ENCODE data around the gene SNTG2.
"Not testable (repeated sequence)": the region's sequence is repeated elsewhere in the genome, so short reads cannot be mapped to it uniquely, and the experiment has no call there.

Gene SNTG2

DNA sequence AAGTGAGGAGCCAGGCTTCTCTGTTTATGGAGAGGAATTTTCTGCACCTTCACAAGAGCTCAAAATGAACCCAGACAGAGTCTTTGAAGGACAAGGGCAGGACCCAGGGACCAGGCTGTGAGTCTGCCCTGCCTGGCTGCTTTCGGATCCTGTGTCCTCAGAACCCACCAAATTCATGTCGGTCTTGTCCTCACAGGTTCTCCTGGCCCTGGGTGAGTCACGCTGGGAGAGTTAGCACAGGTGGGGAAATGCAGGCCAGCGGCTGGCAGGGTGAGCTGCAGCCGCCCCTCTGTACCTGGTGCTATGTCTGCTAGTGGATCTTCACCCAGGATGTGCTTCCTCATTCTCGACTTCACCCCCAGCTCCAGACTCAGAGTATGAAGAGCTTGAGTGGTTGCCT is 426.8 kb downstream of the SNTG2 start:
- H3K27ac ChIP-seq: no peak overlapping the region
- TF ChIP-seq EZH2 (IDR thresholded peaks at IDR 0.05): no peak
- TF ChIP-seq FOXP2 (optimal IDR thresholded peaks at IDR 0.05; ENCODE audit: control extremely low read depth, extremely low read length, insufficient read depth): no peak
- TF ChIP-seq POLR2AphosphoS5 (IDR thresholded peaks at IDR 0.05; ENCODE audit: borderline replicate concordance, low read depth, low read length): no peak
- H3K4me3 ChIP-seq: no peak overlapping the region
- DNase-seq (ENCODE audit: low read depth, low spot score): no peak
- H3K36me3 ChIP-seq (ENCODE audit: insufficient read depth, low read length): no peaks in the 10 kb centered on the region
- H3K9me3 ChIP-seq (ENCODE audit: low read depth, low read length): no peaks in the 10 kb centered on the region
- no peak overlapping the region for H3K9ac ChIP-seq (ENCODE audit: insufficient read length)

DNA sequence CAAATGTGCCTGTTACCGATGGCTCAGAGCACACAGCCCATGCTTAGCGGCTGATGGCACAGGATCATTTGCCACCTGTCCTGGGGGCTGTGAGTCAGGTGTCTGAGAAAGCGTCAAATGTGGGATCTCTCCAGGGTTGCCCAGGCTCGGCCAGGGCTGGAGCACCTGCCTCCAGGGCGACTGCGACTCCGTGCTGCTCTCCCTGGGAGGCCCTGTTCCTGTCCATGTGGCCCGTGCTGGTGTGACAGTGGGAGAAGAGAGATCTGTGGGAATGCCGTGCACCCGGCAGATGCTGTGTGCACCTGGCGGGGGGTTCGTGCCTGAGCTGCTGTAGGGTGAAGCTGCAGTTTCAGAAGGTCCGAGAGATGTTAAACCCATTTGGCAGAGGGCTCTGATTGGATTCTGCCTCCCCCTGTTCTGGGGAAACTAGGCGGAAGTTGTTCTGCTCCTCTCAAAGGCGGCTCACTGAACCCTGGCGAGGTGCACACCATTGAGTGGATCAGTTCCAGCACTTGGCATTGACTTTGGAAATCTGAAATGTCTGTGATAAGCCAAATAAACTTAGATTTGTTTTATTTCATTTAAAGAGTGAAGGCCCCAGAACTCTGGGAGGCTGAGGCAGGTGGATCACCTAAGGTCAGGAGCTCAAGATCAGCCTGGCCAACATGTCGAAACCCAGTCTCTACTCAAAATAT is 428.0 kb downstream of the SNTG2 start:
- no peaks in the 10 kb centered on the region for H3K9me3 ChIP-seq (ENCODE audit: low read depth, low read length)
- no peaks in the 10 kb centered on the region for H3K36me3 ChIP-seq (ENCODE audit: insufficient read depth, low read length)
- H3K27ac ChIP-seq: no peak overlapping the region
- H3K9ac ChIP-seq (ENCODE audit: insufficient read length): no peak overlapping the region
- no peak for DNase-seq (ENCODE audit: low read depth, low spot score)
- no peak overlapping the region for H3K4me3 ChIP-seq
- TF ChIP-seq FOXP2 (optimal IDR thresholded peaks at IDR 0.05; ENCODE audit: control extremely low read depth, extremely low read length, insufficient read depth) (no peak), EZH2 (IDR thresholded peaks at IDR 0.05) (no peak), POLR2AphosphoS5 (IDR thresholded peaks at IDR 0.05; ENCODE audit: borderline replicate concordance, low read depth, low read length) (no peak)

DNA sequence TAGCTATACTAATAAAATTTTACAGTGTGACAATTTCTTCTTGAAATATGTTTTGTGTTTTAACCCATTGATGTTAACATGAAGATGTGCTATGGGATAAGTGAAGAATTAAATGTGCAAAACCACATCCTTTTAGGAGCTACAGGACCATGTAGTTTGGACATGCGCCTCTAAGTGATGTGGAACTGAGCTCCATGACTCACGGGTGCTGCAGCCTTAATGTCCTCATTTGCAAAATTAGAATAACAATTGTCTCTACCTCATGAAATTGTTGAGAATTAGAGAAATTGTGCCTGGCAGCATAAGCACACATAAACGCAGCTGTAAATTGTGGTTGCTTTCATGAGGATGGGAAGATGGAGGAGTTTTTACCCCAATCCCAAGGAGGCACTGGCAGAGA is 431.0 kb downstream of the SNTG2 start:
- no peak overlapping the region for H3K9ac ChIP-seq (ENCODE audit: insufficient read length)
- H3K27ac ChIP-seq: no peak overlapping the region
- H3K36me3 ChIP-seq (ENCODE audit: insufficient read depth, low read length): no peaks in the 10 kb centered on the region
- H3K9me3 ChIP-seq (ENCODE audit: low read depth, low read length): no peaks in the 10 kb centered on the region
- no peak for DNase-seq (ENCODE audit: low read depth, low spot score)
- TF ChIP-seq EZH2 (IDR thresholded peaks at IDR 0.05) (no peak), POLR2AphosphoS5 (IDR thresholded peaks at IDR 0.05; ENCODE audit: borderline replicate concordance, low read depth, low read length) (no peak), FOXP2 (optimal IDR thresholded peaks at IDR 0.05; ENCODE audit: control extremely low read depth, extremely low read length, insufficient read depth) (no peak)
- H3K4me3 ChIP-seq: no peak overlapping the region

DNA sequence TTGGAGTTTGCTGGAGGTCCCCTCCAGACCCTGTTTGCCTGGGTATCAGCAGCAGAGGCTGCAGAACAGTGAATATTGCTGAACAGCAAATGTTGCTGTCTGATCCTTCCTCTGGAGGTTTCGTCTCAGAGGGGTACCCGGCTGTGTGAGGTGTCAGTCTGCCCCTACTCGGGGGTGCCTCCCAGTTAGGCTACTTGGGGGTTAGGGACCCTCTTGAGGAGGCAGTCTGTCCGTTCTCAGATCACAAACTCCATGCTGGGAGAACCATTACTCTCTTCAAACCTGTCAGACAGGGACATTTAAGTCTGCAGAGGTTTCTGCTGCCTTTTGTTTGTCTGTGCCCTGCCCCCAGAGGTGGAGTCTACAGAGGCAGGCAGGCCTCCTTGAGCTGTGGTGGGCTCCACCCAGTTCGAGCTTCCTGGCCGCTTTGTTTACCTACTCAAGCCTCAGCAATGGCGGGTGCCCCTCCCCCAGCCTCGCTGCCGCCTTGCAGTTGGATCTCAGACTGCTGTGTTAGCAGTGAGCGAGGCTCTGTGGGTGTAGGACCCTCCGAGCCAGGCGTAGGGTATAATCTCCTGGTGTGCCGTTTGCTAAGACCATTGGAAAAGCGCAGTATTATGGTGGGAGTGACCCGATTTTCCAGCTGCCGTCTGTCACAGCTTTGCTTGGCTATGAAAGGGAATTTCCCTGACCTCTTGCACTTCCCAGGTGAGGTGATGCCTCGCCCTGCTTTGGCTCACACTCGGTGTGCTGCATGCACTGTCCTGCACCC is 437.5 kb downstream of the SNTG2 start:
- H3K4me3 ChIP-seq; H3K27ac ChIP-seq; H3K9me3 ChIP-seq (ENCODE audit: low read depth, low read length); H3K36me3 ChIP-seq (ENCODE audit: insufficient read depth, low read length); DNase-seq (ENCODE audit: low read depth, low spot score); H3K9ac ChIP-seq (ENCODE audit: insufficient read length): not testable (repeated sequence)

DNA sequence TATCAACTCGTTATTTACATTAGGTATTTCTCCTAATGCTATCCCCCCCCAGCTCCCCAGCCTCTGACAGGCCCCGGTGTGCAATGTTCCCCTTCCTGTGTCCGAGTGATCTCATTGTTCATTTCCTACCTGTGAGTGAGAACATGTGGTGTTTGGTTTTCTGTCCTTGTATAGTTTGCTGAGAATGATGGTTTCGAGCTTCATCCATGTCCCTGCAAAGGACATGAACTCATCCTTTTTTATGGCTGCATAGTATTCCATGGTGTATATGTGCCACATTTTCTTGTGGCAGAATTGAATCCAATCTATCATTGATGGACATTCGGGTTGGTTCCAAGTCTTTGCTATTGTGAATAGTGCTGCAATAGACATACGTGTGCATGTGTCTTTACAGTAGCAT is 439.5 kb downstream of the SNTG2 start:
- not testable (repeated sequence) for H3K9ac ChIP-seq (ENCODE audit: insufficient read length); DNase-seq (ENCODE audit: low read depth, low spot score); H3K27ac ChIP-seq; H3K4me3 ChIP-seq; H3K9me3 ChIP-seq (ENCODE audit: low read depth, low read length); H3K36me3 ChIP-seq (ENCODE audit: insufficient read depth, low read length)

DNA sequence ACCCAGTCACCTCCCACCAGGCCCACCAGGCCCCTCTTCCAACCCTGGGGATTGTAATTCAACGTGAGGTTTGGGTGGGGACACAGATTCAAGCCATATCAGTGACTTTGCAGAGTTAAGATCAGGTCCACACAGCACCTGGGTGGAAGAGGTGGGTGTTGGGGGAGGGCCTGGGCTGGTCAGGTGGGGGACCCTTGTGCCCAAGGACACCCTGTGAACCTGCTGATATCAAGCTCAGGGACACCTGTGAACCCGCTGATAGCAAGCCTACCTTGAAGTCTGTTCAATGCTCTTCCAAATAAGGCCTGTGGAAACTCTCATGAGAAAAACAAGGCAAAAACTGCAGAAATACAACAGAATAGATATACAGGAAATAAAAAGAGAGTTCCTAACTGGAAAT is 442.7 kb downstream of the SNTG2 start:
- no peaks in the 10 kb centered on the region for H3K9me3 ChIP-seq (ENCODE audit: low read depth, low read length)
- H3K4me3 ChIP-seq: no peak overlapping the region

DNA sequence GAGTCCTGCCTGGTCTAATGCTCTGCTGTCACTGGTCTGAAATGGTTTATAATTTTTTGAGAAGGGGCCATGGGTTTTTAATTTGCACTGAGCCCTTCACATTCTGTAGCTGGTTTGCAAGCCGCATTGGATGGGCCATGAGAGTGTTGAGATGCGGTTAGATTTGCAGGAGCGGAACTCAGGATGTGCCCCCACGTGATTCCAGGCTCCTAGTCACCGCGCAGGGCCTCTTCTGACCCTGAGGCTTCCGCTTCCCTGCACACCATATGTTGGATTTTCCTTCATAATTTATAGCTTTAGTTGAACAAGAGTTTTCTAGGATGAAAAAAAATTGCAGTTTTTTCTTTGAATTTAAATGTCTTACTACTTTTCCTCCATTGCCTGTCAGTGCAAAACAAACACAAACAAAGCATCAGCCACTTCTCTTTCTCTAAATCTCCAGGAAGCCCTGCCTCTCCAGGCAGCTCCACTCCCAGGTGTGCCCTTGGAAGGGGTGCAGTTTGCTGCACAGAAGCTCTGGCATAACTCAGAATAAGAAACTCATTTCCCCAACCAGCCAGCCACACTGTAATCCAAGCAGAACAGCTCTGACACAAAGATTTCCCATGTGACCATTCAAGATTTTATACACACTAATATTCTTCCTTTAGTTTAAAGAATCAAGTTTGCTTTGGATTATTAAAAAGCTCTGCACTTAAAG is 444.2 kb downstream of the SNTG2 start:
- DNase-seq (ENCODE audit: low read depth, low spot score): no peak
- Histone ChIP-seq H3K9ac (ENCODE audit: insufficient read length) (no peak overlapping the region), H3K36me3 (ENCODE audit: insufficient read depth, low read length) (no peaks in the 10 kb centered on the region), H3K4me3 (no peak overlapping the region), H3K9me3 (ENCODE audit: low read depth, low read length) (no peaks in the 10 kb centered on the region), H3K27ac (no peak overlapping the region)
- TF ChIP-seq FOXP2 (optimal IDR thresholded peaks at IDR 0.05; ENCODE audit: control extremely low read depth, extremely low read length, insufficient read depth) (no peak), EZH2 (IDR thresholded peaks at IDR 0.05) (no peak), POLR2AphosphoS5 (IDR thresholded peaks at IDR 0.05; ENCODE audit: borderline replicate concordance, low read depth, low read length) (no peak)

More for the DNA sequence above, 442.7 kb downstream of the SNTG2 start:
- no peaks in the 10 kb centered on the region for H3K36me3 ChIP-seq (ENCODE audit: insufficient read depth, low read length)
- no peak for TF ChIP-seq POLR2AphosphoS5 (IDR thresholded peaks at IDR 0.05; ENCODE audit: borderline replicate concordance, low read depth, low read length)
- no peak for TF ChIP-seq EZH2 (IDR thresholded peaks at IDR 0.05)
- TF ChIP-seq FOXP2 (optimal IDR thresholded peaks at IDR 0.05; ENCODE audit: control extremely low read depth, extremely low read length, insufficient read depth): no peak
- DNase-seq (ENCODE audit: low read depth, low spot score): no peak
- no peak overlapping the region for H3K27ac ChIP-seq
- no peak overlapping the region for H3K9ac ChIP-seq (ENCODE audit: insufficient read length)

DNA sequence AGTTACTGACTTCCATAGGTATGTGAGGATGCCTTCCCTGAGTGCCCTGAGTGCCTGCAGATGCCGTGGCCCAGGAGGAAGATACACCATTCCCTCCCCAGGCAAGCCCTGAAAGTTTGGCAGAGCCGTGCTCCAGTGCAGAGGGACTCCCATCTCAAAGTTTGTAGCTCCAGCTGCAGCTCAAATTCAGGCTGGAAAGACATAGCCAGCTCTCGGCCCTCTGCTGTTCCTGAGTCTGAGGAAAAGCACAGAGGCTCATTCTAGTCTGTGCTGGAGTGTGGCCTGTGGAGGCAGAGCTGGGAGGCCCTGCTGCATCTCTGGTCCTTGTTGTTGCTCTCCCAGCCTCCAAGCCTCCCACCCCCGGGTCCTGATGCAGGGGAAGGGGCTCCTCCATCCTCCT is 446.7 kb downstream of the SNTG2 start:
- H3K36me3 ChIP-seq (ENCODE audit: insufficient read depth, low read length): no peaks in the 10 kb centered on the region
- H3K9ac ChIP-seq (ENCODE audit: insufficient read length): no peak overlapping the region
- no peak for TF ChIP-seq POLR2AphosphoS5 (IDR thresholded peaks at IDR 0.05; ENCODE audit: borderline replicate concordance, low read depth, low read length)
- TF ChIP-seq EZH2 (IDR thresholded peaks at IDR 0.05): no peak
- TF ChIP-seq FOXP2 (optimal IDR thresholded peaks at IDR 0.05; ENCODE audit: control extremely low read depth, extremely low read length, insufficient read depth): no peak
- H3K9me3 ChIP-seq (ENCODE audit: low read depth, low read length): no peaks in the 10 kb centered on the region
- H3K4me3 ChIP-seq: no peak overlapping the region
- H3K27ac ChIP-seq: no peak overlapping the region
- DNase-seq (ENCODE audit: low read depth, low spot score): no peak
